ENCODE results near the gene CYB5A. TPM values are rescaled to one million over a fixed set of nuclear protein-coding genes. Genes with fewer than 3 reads are reported as not detected.

Gene CYB5A
- total RNA-seq, 4 donors from 2014 or later: 21.4 to 29.4 (median 23.4) TPM

- in situ Hi-C loops (cut with MboI; ENCODE audit: low sequenced_read_pairs in 4 of 4) (no loop called here), intact Hi-C loops (cut with DNase I; ENCODE audit: low total_unique reads) (no loop called here)
- DNase-seq (no peak), ATAC-seq (peak; percentile 60 to 71)
- Histone ChIP-seq H3K27me3 (no peaks in the 10 kb centered on the region), H3K9me3 (no peaks in the 10 kb centered on the region), H3K4me1 (no peaks in the 10 kb centered on the region), H3K36me3 (no peaks in the 10 kb centered on the region), H3K4me3 (no peak overlapping the region), H3K27ac (peak overlapping the region in 1 of 4 donors; percentile 34)
- TF ChIP-seq POLR2A (IDR thresholded peaks at IDR 0.05): no peak
- TF ChIP-seq CTCF (IDR thresholded peaks at IDR 0.05 in 4 of 5, conservative IDR thresholded peaks at IDR 0.05 in 1 of 5): no peak
These were observed 57.2 kb downstream of the CYB5A start for GRCh38 chr18:74234326-74235171.

- intact Hi-C loops (cut with DNase I; ENCODE audit: low total_unique reads) (no loop called here), in situ Hi-C loops (cut with MboI; ENCODE audit: low sequenced_read_pairs in 4 of 4) (no loop called here)
- Histone ChIP-seq H3K27me3 (no peaks in the 10 kb centered on the region), H3K9me3 (no peaks in the 10 kb centered on the region), H3K36me3 (no peaks in the 10 kb centered on the region), H3K27ac (peak overlapping the region in 1 of 4 donors; percentile 18), H3K4me1 (no peaks in the 10 kb centered on the region), H3K4me3 (no peak overlapping the region)
- no peak for DNase-seq
- peak in 1 of 2 donors; percentile 27 for ATAC-seq
- TF ChIP-seq CTCF (IDR thresholded peaks at IDR 0.05 in 4 of 5, conservative IDR thresholded peaks at IDR 0.05 in 1 of 5) (no peak), POLR2A (IDR thresholded peaks at IDR 0.05) (no peak)
These were observed 57.8 kb downstream of the CYB5A start for GRCh38 chr18:74233933-74234325.

GRCh38 chr18:74230922-74231714 lies 60.6 kb downstream of the CYB5A start:
- ATAC-seq: no peak
- intact Hi-C loops (cut with DNase I; ENCODE audit: low total_unique reads): no loop called here

GRCh38 chr18:74229891-74230290 lies 61.9 kb downstream of the CYB5A start:
- TF ChIP-seq CTCF (IDR thresholded peaks at IDR 0.05 in 4 of 5, conservative IDR thresholded peaks at IDR 0.05 in 1 of 5) (no peak), POLR2A (IDR thresholded peaks at IDR 0.05) (no peak)
- Histone ChIP-seq H3K4me3 (no peak overlapping the region), H3K27ac (no peak overlapping the region), H3K4me1 (no peaks in the 10 kb centered on the region), H3K9me3 (no peaks in the 10 kb centered on the region), H3K36me3 (no peaks in the 10 kb centered on the region), H3K27me3 (no peaks in the 10 kb centered on the region)
- in situ Hi-C loops (cut with MboI; ENCODE audit: low sequenced_read_pairs in 4 of 4) (no loop called here), intact Hi-C loops (cut with DNase I; ENCODE audit: low total_unique reads) (no loop called here)
- DNase-seq (no peak), ATAC-seq (no peak)

More at GRCh38 chr18:74230922-74231714, 60.6 kb downstream of the CYB5A start:
- no peaks in the 10 kb centered on the region for H3K36me3 ChIP-seq
- H3K27me3 ChIP-seq: no peaks in the 10 kb centered on the region
- no peak overlapping the region for H3K4me3 ChIP-seq
- H3K27ac ChIP-seq: no peak overlapping the region
- DNase-seq: no peak
- H3K4me1 ChIP-seq: no peaks in the 10 kb centered on the region
- H3K9me3 ChIP-seq: no peaks in the 10 kb centered on the region
- in situ Hi-C loops (cut with MboI; ENCODE audit: low sequenced_read_pairs in 4 of 4): no loop called here
- TF ChIP-seq CTCF (IDR thresholded peaks at IDR 0.05 in 4 of 5, conservative IDR thresholded peaks at IDR 0.05 in 1 of 5): no peak
- no peak for TF ChIP-seq POLR2A (IDR thresholded peaks at IDR 0.05)

Data from gastrocnemius medialis (tissue), 4 donors.